Neural cell (in vitro differentiated cells): ENCODE results near the gene PROX1.

Source experiments
- EP300 ChIP-seq: fragments of 450-650 bp; conservative IDR thresholded peaks from 2 replicates; pipeline ENCODE4 v1.6.1; 2014; ENCODE audit warnings: antibody characterized with exemption, mild to moderate bottlenecking, moderate library complexity; ENCODE audit not compliant: poor library complexity, severe bottlenecking
- EZH2 ChIP-seq: fragments of 200-600, 300-800 bp; shearing (Covaris generic), sonication (generic); IDR thresholded peaks from 2 replicates; pipeline ENCODE4 v1.6.1; 2014; ENCODE audit warnings: antibody characterized with exemption, low read length, borderline replicate concordance, mild to moderate bottlenecking; ENCODE audit not compliant: insufficient read depth, poor library complexity, severe bottlenecking
- MXI1 ChIP-seq: fragments of 450-650 bp; conservative IDR thresholded peaks from 2 replicates; pipeline ENCODE4 v1.6.1; 2014; ENCODE audit warnings: antibody characterized with exemption, mild to moderate bottlenecking; ENCODE audit not compliant: poor library complexity, severe bottlenecking
- POLR2AphosphoS5 ChIP-seq: IDR thresholded peaks from 2 replicates; pipeline ENCODE4 v1.6.1; 2012
- RAD21 ChIP-seq: fragments of 450-650 bp; conservative IDR thresholded peaks from 2 replicates; pipeline ENCODE4 v1.6.1; 2014; ENCODE audit warnings: antibody characterized with exemption, mild to moderate bottlenecking, moderate library complexity
- TAF1 ChIP-seq: IDR thresholded peaks from 2 replicates; pipeline ENCODE4 v1.6.1; 2012; ENCODE audit warnings: low read depth
- TF ChIP-seq, protein P1 (sequence below): fragments of 450-650 bp; IDR thresholded peaks from 2 replicates; pipeline ENCODE4 v1.5.1; 2014; ENCODE audit warnings: antibody characterized with exemption, mild to moderate bottlenecking, moderate library complexity; ENCODE audit not compliant: poor library complexity, severe bottlenecking

- TF ChIP-seq POLR2AphosphoS5 (no peak), EP300 (no peak), TAF1 (no peak), MXI1 (no peak), RAD21 (no peak), EZH2 (no peak)
- TF ChIP-seq, protein P1, sequence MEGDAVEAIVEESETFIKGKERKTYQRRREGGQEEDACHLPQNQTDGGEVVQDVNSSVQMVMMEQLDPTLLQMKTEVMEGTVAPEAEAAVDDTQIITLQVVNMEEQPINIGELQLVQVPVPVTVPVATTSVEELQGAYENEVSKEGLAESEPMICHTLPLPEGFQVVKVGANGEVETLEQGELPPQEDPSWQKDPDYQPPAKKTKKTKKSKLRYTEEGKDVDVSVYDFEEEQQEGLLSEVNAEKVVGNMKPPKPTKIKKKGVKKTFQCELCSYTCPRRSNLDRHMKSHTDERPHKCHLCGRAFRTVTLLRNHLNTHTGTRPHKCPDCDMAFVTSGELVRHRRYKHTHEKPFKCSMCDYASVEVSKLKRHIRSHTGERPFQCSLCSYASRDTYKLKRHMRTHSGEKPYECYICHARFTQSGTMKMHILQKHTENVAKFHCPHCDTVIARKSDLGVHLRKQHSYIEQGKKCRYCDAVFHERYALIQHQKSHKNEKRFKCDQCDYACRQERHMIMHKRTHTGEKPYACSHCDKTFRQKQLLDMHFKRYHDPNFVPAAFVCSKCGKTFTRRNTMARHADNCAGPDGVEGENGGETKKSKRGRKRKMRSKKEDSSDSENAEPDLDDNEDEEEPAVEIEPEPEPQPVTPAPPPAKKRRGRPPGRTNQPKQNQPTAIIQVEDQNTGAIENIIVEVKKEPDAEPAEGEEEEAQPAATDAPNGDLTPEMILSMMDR: no peak
Measured at GRCh38 chr1:214078950-214079349, 91.2 kb downstream of the PROX1 start.
